CD14-positive monocyte (primary cell): Measurements from ENCODE around the gene MRTFA. TPM values are rescaled to one million over a fixed set of nuclear protein-coding genes. Genes with fewer than 3 reads are reported as not detected.

Source experiments
- DNase-seq, 3 donors: peaks; one replicate each; pipeline ENCODE4 v3.0.0-alpha.2; 2011 to 2022
- H2AFZ ChIP-seq: 2 replicates; pipeline ENCODE4 v1.6.0; 2012; ENCODE audit warnings: mild to moderate bottlenecking, low read depth, low read length, inconsistent platforms; ENCODE audit not compliant: insufficient read depth, poor library complexity, severe bottlenecking
- H3K27ac ChIP-seq, 2 donors: 1 replicate in 1 of 2; 2 replicates in 1 of 2; pipeline ENCODE4 v1.5.1; 2012 to 2013; ENCODE audit warnings: low read length in 2 of 2, control low read depth in 1 of 2, inconsistent platforms in 1 of 2, low read depth in 1 of 2, mild to moderate bottlenecking in 1 of 2
- H3K27me3 ChIP-seq, 2 donors: one replicate each; pipeline versions ENCODE4 v1.6.0 to v1.6.1; 2011 to 2013; ENCODE audit warnings: low read length in 2 of 2; ENCODE audit not compliant: control insufficient read depth in 2 of 2, insufficient read depth in 2 of 2
- H3K36me3 ChIP-seq, 2 donors: replicated peaks in 1 of 2; 1 replicate in 1 of 2; 2 replicates in 1 of 2; pipeline versions ENCODE4 v1.5.1 to v1.6.1; 2012 to 2013; ENCODE audit warnings: low read length in 2 of 2, control low read depth in 1 of 2, inconsistent platforms in 1 of 2, mild to moderate bottlenecking in 1 of 2; ENCODE audit not compliant: insufficient read depth in 2 of 2, control insufficient read depth in 1 of 2
- H3K4me1 ChIP-seq, 2 donors: 1 replicate in 1 of 2; 2 replicates in 1 of 2; pipeline versions ENCODE4 v1.5.1 to v1.6.1; 2012 to 2013; ENCODE audit warnings: low read length in 2 of 2, control low read depth in 1 of 2, inconsistent platforms in 1 of 2, mild to moderate bottlenecking in 1 of 2, moderate library complexity in 1 of 2; ENCODE audit not compliant: insufficient read depth in 2 of 2, control insufficient read depth in 1 of 2
- H3K4me2 ChIP-seq: replicated peaks from 2 replicates; pipeline ENCODE3; 2012; ENCODE audit warnings: low read length, moderate library complexity, mild to moderate bottlenecking; ENCODE audit not compliant: poor library complexity, severe bottlenecking; ENCODE audit errors: extremely low read depth
- H3K4me3 ChIP-seq, 3 experiments: fragments of 200-600 bp in 1 of 3; sonication (generic) in 1 of 3; replicated peaks in 1 of 3; 1 replicate in 2 of 3; 2 replicates in 1 of 3; pipeline ENCODE4 v1.5.1; 2011 to 2013; ENCODE audit warnings: low read length in 3 of 3, mild to moderate bottlenecking in 3 of 3, control low read depth in 2 of 3, low read depth in 2 of 3, inconsistent platforms in 1 of 3, moderate library complexity in 1 of 3
- H3K79me2 ChIP-seq: 2 replicates; pipeline ENCODE4 v1.6.0; 2012; ENCODE audit warnings: mild to moderate bottlenecking, control low read depth, inconsistent platforms, low read length, moderate library complexity; ENCODE audit not compliant: insufficient read depth
- H3K9ac ChIP-seq: 2 replicates; pipeline ENCODE4 v1.6.0; 2017; ENCODE audit warnings: low read length, mild to moderate bottlenecking; ENCODE audit not compliant: insufficient read depth, poor library complexity, severe bottlenecking
- H3K9me3 ChIP-seq, 2 donors: replicated peaks in 1 of 2; 1 replicate in 1 of 2; 2 replicates in 1 of 2; pipeline versions ENCODE4 v1.5.1 to v1.6.1; 2012 to 2013; ENCODE audit warnings: low read length in 2 of 2, control low read depth in 1 of 2; ENCODE audit not compliant: control insufficient read depth in 1 of 2, insufficient read depth in 1 of 2
- H4K20me1 ChIP-seq: 2 replicates; pipeline ENCODE4 v1.6.0; 2012; ENCODE audit warnings: mild to moderate bottlenecking, low read length, control low read depth, moderate library complexity; ENCODE audit not compliant: insufficient read depth
- H3K27ac Mint-ChIP-seq, 7 donors: one replicate each; pipeline ENCODE4 v1.8.0; 2020; ENCODE audit warnings: mild to moderate bottlenecking in 7 of 7, mixed read lengths in 7 of 7, moderate library complexity in 6 of 7, inconsistent platforms in 2 of 7
- H3K27me3 Mint-ChIP-seq, 3 donors: one replicate each; pipeline ENCODE4 v1.8.0; 2021 to 2022; ENCODE audit warnings: low read depth in 3 of 3, mild to moderate bottlenecking in 3 of 3, mixed read lengths in 3 of 3, moderate library complexity in 3 of 3, inconsistent platforms in 1 of 3
- H3K36me3 Mint-ChIP-seq, 2 donors: one replicate each; pipeline ENCODE4 v1.8.0; 2020; ENCODE audit warnings: mixed read lengths in 2 of 2, inconsistent platforms in 1 of 2, mild to moderate bottlenecking in 1 of 2
- H3K4me1 Mint-ChIP-seq: one replicate; pipeline ENCODE4 v1.8.0; 2020; ENCODE audit warnings: mild to moderate bottlenecking, mixed read lengths
- H3K4me3 Mint-ChIP-seq, 2 donors: one replicate each; pipeline ENCODE4 v1.8.0; 2020; ENCODE audit warnings: mild to moderate bottlenecking in 2 of 2, mixed read lengths in 2 of 2, moderate library complexity in 1 of 2
- H3K9me3 Mint-ChIP-seq, 7 donors: one replicate each; pipeline ENCODE4 v1.8.0; 2020 to 2022; ENCODE audit warnings: mixed read lengths in 7 of 7, mild to moderate bottlenecking in 6 of 7, moderate library complexity in 6 of 7, inconsistent platforms in 2 of 7
- CTCF ChIP-seq: fragments of 200-600 bp; IDR thresholded peaks from one replicate; pipeline ENCODE4 v1.8.0; 2022; ENCODE audit warnings: antibody characterized with exemption, mild to moderate bottlenecking
- WGBS: methylation state at CpG from one replicate; pipeline ENCODE4 v1.1.5; 2013; ENCODE audit warnings: missing lambda C conversion rate; ENCODE audit not compliant: insufficient coverage; 5-methylcytosine and 5-hydroxymethylcytosine counted together
- intact Hi-C, 2 donors: fragments of 100-400 bp; cut with micrococcal nuclease; formaldehyde crosslinking; loops; one replicate each; pipeline versions ENCODE4 v1.15.0 to v1.15.1; 2023
- polyA plus RNA-seq, 3 donors: library from polyadenylated mRNA; depleted of rRNA in 1 of 3; unstranded in 2 of 3; stranded (reverse) in 1 of 3; fragments of 300-500 nt in 2 of 3; fragments of >200 nt in 1 of 3; fragmentation: Illumina TruSeq in 2 of 3; gene quantifications; 1 replicate in 2 of 3; 2 replicates in 1 of 3; pipeline ENCODE4 v1.2.3, GENCODE V29; 2012 to 2021

The MRTFA gene
- polyA plus RNA-seq, 3 donors = 14.1 to 33.8 (median 18.9) TPM

- peaks cover 66% of the 10 kb centered on the region for H3K4me1 Mint-ChIP-seq
- H4K20me1 ChIP-seq = peaks cover 27% of the 10 kb centered on the region
- peak overlapping the region in 1 of 2 donors; percentile 75 for H3K27ac ChIP-seq
- H3K27me3 Mint-ChIP-seq = no peaks in the 10 kb centered on the region
- no peak overlapping the region for H2AFZ ChIP-seq
- no peaks in the 10 kb centered on the region for H3K27me3 ChIP-seq
- H3K4me3 Mint-ChIP-seq = no peak overlapping the region
- TF ChIP-seq CTCF = no peak
- H3K4me1 ChIP-seq = peaks cover 59 to 68% of the 10 kb centered on the region in 2 donors
- no peaks in the 10 kb centered on the region for H3K36me3 ChIP-seq
- WGBS = no CpG with 5 or more reads among the region's 5 CpGs
- no peaks in the 10 kb centered on the region for H3K9me3 ChIP-seq
- peak overlapping the region; percentile 59 to 94 (median 80) for H3K27ac Mint-ChIP-seq
- intact Hi-C loops = no loop called here
- no peaks in the 10 kb centered on the region for H3K9me3 Mint-ChIP-seq
- H3K79me2 ChIP-seq = peaks cover 78% of the 10 kb centered on the region
- peak in 2 of 3 donors; percentile 55 to 70 for DNase-seq
- H3K4me2 ChIP-seq = no peak overlapping the region
- H3K9ac ChIP-seq = no peak overlapping the region
- H3K4me3 ChIP-seq = peak overlapping the region in 1 of 3 experiments; percentile 3
- peaks cover 3 to 9% of the 10 kb centered on the region in 2 donors for H3K36me3 Mint-ChIP-seq
Observed at GRCh38 chr22:40480996-40481395, 155.5 kb downstream of the MRTFA start.

- Histone ChIP-seq H2AFZ (no peak overlapping the region), H3K79me2 (peaks cover 75% of the 10 kb centered on the region), H3K4me3 (no peak overlapping the region), H4K20me1 (peaks cover 28% of the 10 kb centered on the region), H3K4me2 (no peak overlapping the region), H3K27ac (peak overlapping the region; percentile 28 to 75), H3K9me3 (no peaks in the 10 kb centered on the region), H3K4me1 (peaks cover 49 to 61% of the 10 kb centered on the region in 2 donors), H3K27me3 (no peaks in the 10 kb centered on the region), H3K36me3 (peaks cover 0 to 3% of the 10 kb centered on the region in 2 donors), H3K9ac (no peak overlapping the region)
- Mint-ChIP-seq H3K4me3 (no peak overlapping the region), H3K27ac (peak overlapping the region; percentile 59 to 91 (median 75)), H3K36me3 (peaks cover 3 to 11% of the 10 kb centered on the region in 2 donors), H3K27me3 (no peaks in the 10 kb centered on the region), H3K4me1 (peaks cover 60% of the 10 kb centered on the region), H3K9me3 (no peaks in the 10 kb centered on the region)
- intact Hi-C loops = no loop called here
- no peak for TF ChIP-seq CTCF
- no CpG with 5 or more reads among the region's 2 CpGs for WGBS
- DNase-seq = peak; percentile 66 to 88 (median 85)
Observed at GRCh38 chr22:40479887-40480538, 156.5 kb downstream of the MRTFA start.
